GM21360 (cell line): ENCODE results near the gene MCC.
A peak's percentile ranks its signal among the peaks of the same experiment; 100 is the strongest.

Experiments
- ATAC-seq: cut with Tn5 transposase; IDR thresholded peaks from one replicate; pipeline ENCODE4 v1.9.1; 2021; ENCODE audit warnings: mild to moderate bottlenecking, moderate library complexity; ENCODE audit not compliant: unreplicated experiment

MCC gene

GRCh38 chr5:113487781-113488644, at the start of gene MCC:
Gene MCC, minus strand, starts transcription at chr5:113488453.
- no peak for ATAC-seq

DNA sequence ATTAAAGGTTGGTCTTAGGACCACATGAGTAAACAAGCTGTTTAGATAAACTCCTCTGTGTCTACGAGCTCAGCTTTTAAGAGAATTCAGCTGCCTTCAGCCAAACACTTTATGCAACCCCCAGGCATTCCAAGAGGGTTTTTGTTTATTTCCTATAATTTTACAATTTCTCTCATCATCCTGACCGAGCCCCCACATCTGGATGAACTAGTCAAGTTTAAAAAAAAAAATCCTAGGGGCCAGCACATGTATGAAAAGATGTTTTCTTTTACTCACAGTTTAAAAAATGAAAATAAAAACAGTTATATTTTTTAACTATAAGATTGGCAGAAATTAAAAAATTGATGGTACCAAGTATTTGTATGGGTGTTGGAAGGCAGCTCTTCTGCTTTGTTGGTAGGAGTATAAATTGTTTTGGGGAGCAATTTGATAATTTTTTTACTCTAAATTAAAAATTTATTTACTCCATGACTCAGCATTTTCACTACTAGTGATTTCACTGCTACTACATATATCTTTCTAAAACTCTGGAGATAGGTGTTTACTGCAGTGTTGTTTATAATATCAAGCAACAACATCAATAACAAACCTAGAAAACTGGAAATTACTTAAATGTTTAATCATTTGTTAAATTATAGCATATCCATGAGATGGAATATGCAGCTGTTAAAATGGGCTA, 43.4 kb upstream of the MCC start:
- ATAC-seq, result no peak

DNA sequence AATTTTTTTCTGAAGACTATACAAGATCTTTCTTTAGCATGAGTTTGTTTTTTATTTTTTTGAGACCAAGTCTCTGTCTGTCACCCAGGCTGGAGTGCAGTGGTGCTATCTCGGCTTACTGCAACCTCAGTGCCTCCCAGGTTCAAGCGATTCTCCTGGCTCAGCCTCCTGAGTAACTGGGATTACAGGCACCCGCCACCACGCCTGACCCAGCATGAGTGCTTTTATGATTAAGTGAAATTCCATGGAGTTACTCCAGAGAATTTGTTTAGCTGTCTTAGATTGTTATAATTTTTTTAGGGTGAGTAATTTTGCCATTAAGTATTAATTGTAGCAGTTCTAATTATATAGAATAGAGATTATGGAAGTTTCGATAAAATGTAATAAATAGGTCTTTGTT, 39.5 kb upstream of the MCC start:
- ATAC-seq, result no peak

DNA sequence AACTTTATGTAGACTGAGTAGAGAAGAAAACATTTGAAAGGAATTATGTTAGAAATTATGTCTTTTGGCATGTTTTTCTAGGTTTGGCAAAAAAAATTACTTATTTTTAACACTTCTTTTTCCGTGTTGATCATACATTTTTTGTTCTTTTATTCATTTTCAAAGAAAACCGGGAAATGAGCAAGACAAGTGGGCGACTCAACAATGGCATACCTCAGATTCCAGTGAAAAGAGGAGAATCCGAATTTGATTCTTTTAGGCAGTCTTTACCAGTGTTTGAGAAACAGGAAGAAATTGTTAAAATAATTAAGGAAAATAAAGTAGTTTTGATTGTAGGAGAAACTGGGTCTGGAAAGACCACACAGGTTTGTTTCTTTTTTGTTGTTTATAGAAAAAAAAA, 38.2 kb upstream of the MCC start:
- no peak for ATAC-seq

DNA sequence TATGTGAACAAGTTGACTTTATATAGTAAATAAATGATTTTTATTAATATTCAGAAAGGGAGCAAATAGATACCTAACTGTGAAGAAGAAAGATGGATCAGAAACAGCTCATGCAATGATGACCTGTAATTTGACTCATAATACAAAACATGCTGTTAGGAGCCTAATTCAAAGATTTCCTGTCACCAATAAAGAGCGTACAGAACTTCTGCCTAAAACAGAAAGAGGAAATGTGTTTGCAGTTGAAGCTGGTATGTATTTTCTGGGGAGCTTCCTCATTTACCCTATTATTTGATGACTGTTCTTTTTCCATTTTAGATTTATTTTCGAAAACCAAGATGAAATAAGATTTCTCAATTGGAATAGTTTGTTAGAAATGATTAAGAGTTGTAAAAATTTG, 36.7 kb upstream of the MCC start:
- peak; percentile 61 for ATAC-seq

GRCh38 chr5:113523168-113523567, 34.9 kb upstream of the MCC start:
- no peak for ATAC-seq

DNA sequence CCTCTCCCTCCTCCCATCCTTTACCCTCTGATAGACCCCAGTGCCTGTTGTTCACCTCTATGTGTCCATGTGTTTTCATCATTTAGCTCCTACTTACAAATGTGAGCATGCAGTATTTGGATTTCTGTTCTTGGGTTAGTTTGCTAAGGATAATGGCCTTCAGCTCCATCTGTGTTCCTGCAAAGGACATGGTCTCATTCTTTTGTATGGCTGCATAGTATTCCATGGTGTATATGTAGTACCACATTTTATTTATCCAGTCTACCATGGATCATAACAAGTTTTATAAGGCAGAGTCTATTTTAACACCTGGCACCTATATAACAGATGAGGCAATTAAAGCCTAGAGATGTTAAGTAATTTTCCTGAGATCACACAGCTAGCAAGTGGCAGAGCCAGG, 32.6 kb upstream of the MCC start:
- no peak for ATAC-seq

DNA sequence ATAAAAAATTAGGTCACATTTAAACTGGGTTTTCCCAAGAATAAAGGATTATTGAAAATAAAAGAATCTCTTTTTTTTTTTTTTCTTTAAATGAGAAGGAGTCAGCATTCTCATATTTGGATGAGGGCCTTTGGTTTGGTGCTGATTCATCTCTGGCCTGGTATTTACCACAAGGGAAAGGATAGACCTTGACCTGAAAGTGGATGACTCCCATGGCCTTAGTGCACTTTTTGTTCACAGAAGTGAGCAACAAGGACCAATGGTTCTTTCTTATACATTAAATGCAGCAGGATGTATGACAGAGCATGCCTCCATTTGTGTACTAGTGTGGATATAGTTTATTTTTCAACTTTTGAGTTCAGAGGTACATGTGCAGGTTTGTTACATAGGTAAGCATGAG, 32.2 kb upstream of the MCC start:
- peak; percentile 76 for ATAC-seq

DNA sequence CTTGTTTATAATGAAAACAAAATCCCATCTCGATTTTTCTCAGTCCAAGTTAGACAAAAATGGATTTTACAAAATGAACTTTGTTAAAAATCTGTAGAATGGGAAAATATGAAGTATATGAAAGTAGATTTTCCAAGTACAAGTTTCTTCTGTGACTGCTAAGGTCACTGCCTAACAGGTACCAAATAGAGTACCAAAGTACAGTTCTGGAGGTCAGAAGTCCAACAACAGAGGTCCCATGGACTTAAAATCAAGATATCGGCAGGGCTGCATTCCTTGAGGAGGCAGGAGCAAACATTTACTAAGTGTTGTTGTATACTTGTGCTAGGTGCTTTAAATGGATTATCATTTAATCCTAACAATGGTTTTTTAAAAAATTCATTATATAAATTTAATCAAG, 31.2 kb upstream of the MCC start:
- no peak for ATAC-seq

- ATAC-seq, result no peak
These were observed 30.6 kb upstream of the MCC start for GRCh38 chr5:113518884-113519283.

DNA sequence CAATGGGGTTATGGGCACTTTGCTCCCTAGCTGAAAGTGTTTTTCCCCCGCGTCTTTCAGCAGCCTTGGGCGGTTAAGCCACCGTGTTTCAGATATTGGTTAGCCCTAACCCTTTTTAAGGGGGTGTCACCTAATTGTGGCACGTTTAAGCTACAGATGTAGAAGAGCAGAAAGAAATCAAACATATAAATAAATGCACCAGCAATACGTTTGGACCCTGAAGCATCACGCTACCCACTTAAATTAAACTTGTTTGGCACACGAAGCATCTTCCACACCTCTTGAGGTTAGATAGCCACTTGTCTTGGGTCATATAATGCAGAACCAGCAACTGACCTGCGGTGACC, 26.0 kb upstream of the MCC start:
- no peak for ATAC-seq

DNA sequence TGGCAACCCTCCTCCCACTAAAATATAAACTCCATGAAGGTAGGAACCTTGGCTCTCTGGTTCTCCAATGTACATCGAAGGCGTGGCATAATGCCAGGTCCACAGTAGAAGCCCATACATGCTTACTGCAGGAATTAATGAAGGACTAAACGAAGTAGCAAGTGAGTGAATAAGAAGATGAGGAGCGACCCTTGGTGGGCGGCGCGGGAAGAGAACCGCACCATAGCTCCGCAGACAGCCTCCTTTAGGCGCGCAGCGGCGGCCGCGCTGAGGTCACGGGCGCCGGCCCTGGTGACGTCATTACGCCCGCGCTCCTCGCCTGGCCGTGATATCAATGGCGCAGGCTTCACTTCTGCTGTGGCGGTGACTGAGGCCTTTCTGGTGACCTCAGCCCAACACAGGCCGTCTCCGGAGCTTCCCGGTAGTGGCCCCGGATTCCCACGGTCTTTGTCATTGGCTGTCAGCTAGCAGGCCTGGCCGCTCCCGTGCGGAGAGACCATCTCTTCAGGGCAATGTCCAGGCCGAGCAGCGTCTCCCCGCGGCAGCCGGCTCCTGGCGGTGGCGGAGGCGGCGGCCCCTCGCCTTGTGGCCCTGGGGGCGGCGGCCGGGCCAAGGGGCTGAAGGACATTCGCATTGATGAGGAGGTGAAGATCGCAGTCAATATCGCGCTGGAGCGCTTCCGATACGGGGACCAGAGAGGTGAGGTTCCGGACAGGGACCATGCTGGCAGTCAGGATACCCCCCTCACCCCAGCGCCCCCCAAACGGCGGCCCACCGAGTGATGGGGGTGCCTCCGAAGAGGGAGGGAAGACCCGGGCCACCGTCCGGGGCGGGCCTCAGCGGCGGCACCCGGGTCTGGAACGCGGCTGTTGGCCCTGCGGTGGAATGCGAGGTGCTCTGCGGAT, 25.4 kb upstream of the MCC start, which contains the start of gene YTHDC2:
Gene YTHDC2 (plus strand): TSS at position 311 of the 905 bp plus-strand sequence. CDS start 202 bp downstream, at position 513.
- peak; percentile 97 for ATAC-seq

GRCh38 chr5:113512341-113512740, 24.1 kb upstream of the MCC start:
- no peak for ATAC-seq

DNA sequence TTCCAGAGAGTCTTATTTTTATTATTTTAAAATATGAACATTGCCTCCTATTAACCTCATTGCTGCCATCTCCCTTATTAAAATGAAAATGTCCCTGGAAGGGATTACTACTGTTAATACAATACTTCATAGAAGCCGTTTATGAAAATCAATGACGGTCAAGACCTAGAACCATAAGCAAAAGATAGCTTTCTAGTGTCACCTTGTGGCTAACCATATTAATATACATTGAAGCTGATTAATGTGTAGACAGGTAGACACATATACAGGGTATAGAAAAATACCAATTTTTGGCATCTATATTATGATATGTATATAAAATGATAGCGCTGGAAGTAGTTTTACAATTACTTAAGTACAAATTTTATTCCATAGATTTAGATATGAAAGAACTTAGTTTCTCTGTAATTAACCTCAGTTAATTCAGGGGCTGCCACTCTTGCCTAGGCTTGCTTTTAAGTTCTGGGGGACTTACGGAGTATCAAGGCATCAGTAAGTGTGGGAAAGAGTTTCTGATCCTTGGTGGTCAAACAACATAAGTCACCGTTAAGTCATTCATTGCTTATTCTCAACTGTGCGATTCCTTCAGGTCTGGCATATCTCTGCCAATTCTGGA, 22.7 kb upstream of the MCC start:
- no peak for ATAC-seq

DNA sequence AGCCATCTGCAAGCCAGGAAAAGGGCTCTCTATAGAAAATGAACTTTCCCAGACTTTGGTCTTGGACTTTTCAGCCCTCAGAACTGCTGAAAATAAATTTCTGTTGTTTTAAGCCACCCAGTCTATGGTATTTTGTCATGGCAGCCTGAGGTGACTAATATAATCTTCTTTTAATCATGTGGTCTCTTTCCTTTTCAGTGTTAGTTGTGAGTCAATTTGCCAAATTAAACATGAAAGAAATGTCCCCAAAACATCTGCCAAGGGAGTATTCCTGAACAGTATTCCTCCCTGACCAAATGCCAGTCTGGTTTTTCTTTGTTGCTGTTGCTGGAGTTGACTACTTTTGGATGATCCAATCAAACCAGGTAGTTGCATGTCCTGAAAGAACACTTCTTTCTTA, 20.5 kb upstream of the MCC start:
- no peak for ATAC-seq

DNA sequence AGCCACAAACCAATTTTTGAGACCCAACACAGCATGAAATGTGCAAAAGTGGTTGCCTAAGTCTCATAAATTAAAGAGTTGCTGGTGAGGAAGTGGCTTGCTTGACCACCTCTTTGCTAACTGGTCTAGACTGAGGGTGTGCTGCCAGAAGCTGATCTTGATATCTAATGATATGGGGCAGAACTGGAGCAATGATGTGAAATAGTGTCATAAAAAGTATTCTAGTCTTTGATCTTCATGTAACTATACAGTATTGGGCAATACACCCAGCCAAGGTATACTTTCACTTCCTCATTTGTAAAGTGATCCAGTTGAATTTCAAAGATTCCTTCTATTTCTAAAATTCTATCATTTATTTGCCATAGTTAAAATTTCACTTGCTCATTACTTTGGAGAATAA, 19.3 kb upstream of the MCC start:
- ATAC-seq, result no peak

DNA sequence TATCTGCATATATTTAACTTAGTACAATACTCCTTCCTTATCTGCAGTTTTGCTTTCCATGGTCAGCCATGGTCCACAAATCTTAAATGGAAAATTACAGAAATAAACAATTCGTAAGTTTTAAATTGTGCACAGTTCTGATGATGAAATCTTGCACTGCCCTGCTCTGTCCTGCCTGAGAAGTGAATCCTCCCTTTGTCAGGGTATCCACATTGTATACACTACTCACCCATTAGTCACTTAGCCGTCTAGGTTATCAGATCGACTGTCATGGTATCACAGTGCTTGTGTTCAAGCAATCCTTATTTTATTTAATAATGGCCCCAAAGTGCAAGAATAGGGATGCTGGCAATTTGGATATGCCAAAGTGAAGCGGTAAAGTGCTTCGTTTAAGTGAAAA, 16.9 kb upstream of the MCC start:
- ATAC-seq, result no peak

DNA sequence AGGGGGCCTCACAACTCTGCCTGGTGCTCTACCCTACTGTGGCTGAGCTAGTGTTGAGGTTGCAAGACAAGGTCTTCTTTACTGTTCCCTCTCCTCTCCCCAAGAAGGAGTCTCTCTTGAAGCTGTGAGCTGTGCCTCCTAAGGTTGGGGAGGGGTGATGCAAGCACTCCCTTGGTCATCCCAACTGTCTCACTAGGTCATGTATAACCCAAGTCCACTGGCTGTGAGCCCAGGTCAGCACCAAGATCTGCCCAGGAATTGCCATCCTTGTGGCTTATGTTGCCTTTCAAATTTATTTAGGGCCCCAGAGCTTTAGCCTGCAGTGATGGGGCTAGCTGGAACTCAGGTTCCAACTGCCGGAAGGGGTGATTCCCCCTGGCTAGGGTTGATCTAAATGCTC, 14.9 kb upstream of the MCC start:
- no peak for ATAC-seq

DNA sequence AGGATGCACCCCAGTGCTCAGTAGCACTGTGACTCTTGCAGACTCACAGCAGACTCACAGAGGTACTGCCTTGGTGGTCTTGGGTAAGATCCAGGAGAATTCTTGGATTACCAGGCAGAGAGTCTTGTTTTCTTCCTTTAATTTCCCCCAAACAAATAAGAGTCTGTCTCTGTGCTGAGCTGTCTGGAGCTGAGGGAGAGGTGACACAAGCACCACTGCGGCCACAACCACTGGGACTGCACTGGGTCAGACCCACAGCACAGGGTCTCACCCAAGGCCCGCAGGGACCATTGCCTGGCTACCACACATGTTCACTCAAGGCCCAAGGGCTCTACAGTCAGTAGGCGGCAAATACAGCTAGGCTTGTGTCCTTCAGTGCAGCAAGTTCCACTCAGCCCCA, 13.8 kb upstream of the MCC start:
- ATAC-seq, result no peak

- no peak for ATAC-seq
These were observed 7.2 kb upstream of the MCC start for GRCh38 chr5:113495422-113495841.

- ATAC-seq, result no peak
These were observed 5.2 kb upstream of the MCC start for GRCh38 chr5:113493446-113493845.
